Stimulated activated naive CD4-positive, alpha-beta T cell (primary cell): ENCODE results near the gene APOBEC3F.
"Not testable (repeated sequence)": the region's sequence is repeated elsewhere in the genome, so short reads cannot be mapped to it uniquely, and the experiment has no call there.

ENCODE experiments used
- DNase-seq, 6 experiments: peaks; one replicate each; lab custom pipeline; 2025; lab: John Stamatoyannopoulos, UW

APOBEC3F gene

GRCh38 chr22:39040538-39041296 lies at the start of gene APOBEC3F:
Gene APOBEC3F, plus strand, starts transcription at chr22:39040864. Its CDS starts 97 bp downstream, at chr22:39040961.
- peak in 2 of 6 experiments; percentile 39 to 47 for DNase-seq

GRCh38 chr22:38992871-38993371 lies 47.7 kb upstream of the APOBEC3F start:
- not testable (repeated sequence) for DNase-seq

- no peak for DNase-seq
Measured at GRCh38 chr22:38996105-38996504, 44.6 kb upstream of the APOBEC3F start.

DNA sequence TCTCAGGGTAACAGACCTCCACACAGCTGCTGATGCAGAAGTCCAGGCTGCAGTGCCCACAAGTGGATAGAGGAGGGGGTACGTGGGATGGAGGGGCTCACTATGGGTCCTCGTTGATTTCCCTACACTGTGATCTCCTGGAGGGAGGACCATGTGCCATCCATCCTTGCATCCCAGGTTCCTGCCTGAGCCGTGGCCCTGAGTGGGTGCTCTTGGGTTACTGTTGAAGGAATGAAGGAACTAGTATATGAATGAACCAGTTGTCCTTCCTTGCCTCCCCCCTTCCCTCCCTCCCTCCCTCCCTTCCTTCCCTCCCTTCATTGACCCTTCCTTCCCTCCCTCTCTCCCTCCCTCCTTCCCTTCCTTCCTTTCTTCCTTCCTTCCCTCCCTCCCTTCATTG lies 43.1 kb upstream of the APOBEC3F start:
- DNase-seq, result no peak

- peak; percentile 21 to 69 (median 44) for DNase-seq
Measured at GRCh38 chr22:39003165-39003638, 37.5 kb upstream of the APOBEC3F start.

DNA sequence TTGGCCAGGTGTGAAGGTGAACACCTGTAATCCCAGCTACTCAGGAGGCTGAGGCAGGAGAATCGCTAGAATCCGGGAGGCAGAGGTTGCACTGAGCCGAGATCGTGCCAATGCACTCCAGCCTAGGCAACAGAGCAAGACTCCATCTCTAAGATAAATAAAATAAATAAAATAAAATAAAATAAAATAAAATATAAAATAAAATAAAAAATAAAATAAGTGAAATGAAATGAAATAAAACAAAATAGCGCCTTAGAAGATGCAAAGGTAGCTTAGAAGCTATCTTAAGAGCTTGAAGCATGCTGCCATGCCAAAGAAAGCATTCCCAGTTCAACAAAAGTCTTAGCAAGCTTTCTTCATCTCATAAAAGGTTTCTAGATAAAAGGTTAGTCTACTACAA lies 33.5 kb upstream of the APOBEC3F start:
- DNase-seq, result no peak

- not testable (repeated sequence) for DNase-seq
Measured at GRCh38 chr22:39008271-39008850, 32.3 kb upstream of the APOBEC3F start.

- no peak for DNase-seq
Measured at GRCh38 chr22:39010946-39011345, 29.7 kb upstream of the APOBEC3F start.

- no peak for DNase-seq
Measured at GRCh38 chr22:39012533-39013511, 27.8 kb upstream of the APOBEC3F start.

GRCh38 chr22:39013561-39013941 lies 27.1 kb upstream of the APOBEC3F start:
- not testable (repeated sequence) for DNase-seq

- DNase-seq, result peak; percentile 35 to 62 (median 42)
Measured at GRCh38 chr22:39013942-39014722, 26.5 kb upstream of the APOBEC3F start, which contains the start of gene APOBEC3C. Gene APOBEC3C, plus strand, starts transcription at chr22:39014257. Its CDS starts 106 bp downstream, at chr22:39014363.

DNA sequence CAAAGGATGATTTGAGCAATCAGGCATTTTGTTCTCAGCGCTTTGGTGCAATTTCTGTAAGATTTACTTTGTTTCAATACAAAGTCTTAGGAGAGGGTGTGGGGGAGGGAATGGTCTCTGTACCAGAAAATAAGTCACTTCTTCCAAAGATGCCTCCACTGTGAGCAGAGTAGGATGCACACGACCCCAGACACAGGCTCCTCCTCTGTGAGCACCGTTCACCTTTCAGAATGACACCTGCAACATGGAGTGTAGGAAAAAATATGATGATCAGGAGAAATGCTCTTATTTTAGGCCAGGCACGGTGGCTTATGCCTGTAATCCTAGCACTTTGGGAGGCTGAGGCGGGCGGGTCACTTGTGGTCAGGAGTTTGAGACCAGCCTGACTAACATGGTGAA lies 25.9 kb upstream of the APOBEC3F start:
- DNase-seq, result not testable (repeated sequence)

DNA sequence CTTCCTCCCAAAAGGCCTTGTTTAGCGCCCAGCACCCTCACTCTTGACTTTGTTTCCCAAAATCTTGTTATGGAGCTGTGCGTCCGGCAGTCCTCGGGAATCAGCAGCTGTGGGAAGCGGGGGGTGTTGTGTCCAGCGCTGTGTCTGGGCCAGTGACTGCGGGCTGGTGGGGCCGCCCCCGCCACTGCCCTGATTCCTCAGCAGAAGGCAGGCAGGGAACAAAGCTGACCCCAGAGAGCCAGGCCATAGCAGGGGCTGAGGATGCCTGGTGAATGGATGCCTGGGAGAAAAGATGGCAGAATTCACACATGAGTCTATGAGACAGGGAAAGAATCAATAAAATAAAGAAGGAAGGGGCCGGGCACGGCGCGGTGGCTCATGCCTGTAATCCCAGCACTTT lies 24.1 kb upstream of the APOBEC3F start:
- DNase-seq, result no peak

GRCh38 chr22:39017596-39018365 lies 22.9 kb upstream of the APOBEC3F start:
- DNase-seq, result no peak

- not testable (repeated sequence) for DNase-seq
Measured at GRCh38 chr22:39020021-39020651, 20.5 kb upstream of the APOBEC3F start.

DNA sequence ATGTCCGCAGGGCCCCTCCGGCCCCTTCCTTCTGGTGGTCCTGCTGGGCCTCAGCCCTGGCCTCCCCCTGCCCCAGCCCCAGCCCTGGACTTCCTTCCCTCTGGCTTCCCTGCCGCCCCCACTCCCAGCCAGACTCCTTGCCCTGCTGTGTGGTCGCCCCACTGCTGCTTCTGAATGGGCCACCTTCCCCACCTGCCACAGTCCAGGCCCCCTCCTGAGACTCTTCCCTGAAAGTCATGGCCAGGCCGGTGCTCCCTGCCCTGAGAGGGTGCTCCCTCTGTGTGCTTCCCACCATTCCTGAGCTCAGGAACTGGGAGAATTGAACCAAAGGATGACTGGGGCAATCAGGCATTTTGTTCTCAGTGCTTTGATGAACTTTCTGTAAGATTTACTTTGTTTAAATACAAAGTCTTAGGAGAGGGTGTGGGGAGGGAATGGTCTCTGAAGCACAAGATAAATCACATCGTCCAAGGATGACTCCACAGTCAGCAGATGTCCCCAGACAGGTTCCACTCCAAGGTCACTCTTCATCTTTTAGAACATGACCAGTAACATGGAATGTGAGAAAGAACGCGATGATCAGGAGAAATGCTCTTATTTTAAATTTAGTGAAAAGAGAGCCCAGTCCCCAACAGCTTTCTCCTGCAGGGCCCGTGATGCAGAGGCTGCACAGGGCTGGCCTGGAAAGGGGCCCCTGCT lies 19.0 kb upstream of the APOBEC3F start:
- no peak for DNase-seq

DNA sequence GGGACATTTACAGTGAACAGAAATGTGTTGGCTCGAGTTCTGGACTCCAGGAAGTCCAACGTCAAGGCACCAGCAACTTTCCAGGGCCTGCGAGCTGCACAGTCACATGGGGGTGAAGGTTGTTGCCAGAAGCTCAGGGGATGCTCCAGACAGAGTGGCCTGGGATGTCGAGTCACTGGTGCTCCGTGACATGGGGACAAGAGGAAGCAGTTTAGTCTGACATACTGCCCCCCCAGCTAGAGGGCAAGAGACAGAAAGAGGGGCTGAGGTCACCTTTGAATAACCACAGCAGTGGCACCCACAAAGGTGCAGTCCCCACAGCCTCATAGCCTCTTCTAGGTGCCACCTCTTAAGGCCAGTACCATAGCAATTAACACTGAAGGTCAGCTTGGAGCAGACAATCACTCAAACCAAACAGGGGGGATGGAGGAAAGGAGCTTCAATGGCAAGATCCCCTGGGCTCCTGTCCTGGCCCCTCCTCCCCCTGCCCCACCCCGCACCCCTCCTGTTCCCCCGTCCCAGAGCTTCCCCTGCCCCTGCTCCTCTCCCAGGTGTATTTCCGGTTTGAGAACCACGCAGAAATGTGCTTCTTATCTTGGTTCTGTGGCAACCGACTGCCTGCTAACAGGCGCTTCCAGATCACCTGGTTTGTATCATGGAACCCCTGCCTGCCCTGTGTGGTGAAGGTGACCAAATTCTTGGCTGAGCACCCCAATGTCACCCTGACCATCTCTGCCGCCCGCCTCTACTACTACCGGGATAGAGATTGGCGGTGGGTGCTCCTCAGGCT lies 15.9 kb upstream of the APOBEC3F start:
- peak in 3 of 6 experiments; percentile 12 to 17 (median 15) for DNase-seq

GRCh38 chr22:39026509-39027150 lies 14.0 kb upstream of the APOBEC3F start:
- no peak for DNase-seq
